ENCODE measurements around the gene SCNN1A. TPM values are rescaled to one million over a fixed set of nuclear protein-coding genes. Genes with fewer than 3 reads are reported as not detected.

The SCNN1A gene
- total and polyA plus RNA-seq, 4 donors = 86.6 to 312 (median 125) TPM

- ATAC-seq (ENCODE audit: insufficient read depth, low FRiP score) (no peak), DNase-seq (no peak)
- Histone ChIP-seq H3K27me3 (ENCODE audit: control insufficient read depth in 3 of 3, insufficient read depth in 3 of 3, low read length in 2 of 3) (no peaks in the 10 kb centered on the region), H3K4me1 (ENCODE audit: control insufficient read depth in 5 of 5, insufficient read depth in 5 of 5, low read length in 5 of 5) (peaks cover 0 to 39% (median 21%) of the 10 kb centered on the region in 5 donors), H3K9me3 (ENCODE audit: control insufficient read depth in 4 of 4, insufficient read depth in 3 of 4, low read length in 3 of 4) (no peaks in the 10 kb centered on the region), H3K4me3 (no peak overlapping the region), H3K27ac (ENCODE audit: low read depth in 1 of 2, low read length in 1 of 2) (peak overlapping the region; percentile 82 to 94), H3K9ac (ENCODE audit: insufficient read depth in 1 of 2, low read length in 2 of 2) (no peak overlapping the region), H3K36me3 (ENCODE audit: control insufficient read depth in 4 of 4, insufficient read depth in 4 of 4, low read length in 4 of 4) (peaks cover 0 to 14% (median 12%) of the 10 kb centered on the region in 4 donors)
- TF ChIP-seq, protein P1, sequence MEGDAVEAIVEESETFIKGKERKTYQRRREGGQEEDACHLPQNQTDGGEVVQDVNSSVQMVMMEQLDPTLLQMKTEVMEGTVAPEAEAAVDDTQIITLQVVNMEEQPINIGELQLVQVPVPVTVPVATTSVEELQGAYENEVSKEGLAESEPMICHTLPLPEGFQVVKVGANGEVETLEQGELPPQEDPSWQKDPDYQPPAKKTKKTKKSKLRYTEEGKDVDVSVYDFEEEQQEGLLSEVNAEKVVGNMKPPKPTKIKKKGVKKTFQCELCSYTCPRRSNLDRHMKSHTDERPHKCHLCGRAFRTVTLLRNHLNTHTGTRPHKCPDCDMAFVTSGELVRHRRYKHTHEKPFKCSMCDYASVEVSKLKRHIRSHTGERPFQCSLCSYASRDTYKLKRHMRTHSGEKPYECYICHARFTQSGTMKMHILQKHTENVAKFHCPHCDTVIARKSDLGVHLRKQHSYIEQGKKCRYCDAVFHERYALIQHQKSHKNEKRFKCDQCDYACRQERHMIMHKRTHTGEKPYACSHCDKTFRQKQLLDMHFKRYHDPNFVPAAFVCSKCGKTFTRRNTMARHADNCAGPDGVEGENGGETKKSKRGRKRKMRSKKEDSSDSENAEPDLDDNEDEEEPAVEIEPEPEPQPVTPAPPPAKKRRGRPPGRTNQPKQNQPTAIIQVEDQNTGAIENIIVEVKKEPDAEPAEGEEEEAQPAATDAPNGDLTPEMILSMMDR (IDR thresholded peaks at IDR 0.05; ENCODE audit: control extremely low read depth, extremely low read depth) = no peak
- 83 to 93% methylated on average over 6 of the region's 6 CpGs for WGBS, 2 donors
Observed at GRCh38 chr12:6382982-6383381, 7.6 kb upstream of the SCNN1A start.

DNA sequence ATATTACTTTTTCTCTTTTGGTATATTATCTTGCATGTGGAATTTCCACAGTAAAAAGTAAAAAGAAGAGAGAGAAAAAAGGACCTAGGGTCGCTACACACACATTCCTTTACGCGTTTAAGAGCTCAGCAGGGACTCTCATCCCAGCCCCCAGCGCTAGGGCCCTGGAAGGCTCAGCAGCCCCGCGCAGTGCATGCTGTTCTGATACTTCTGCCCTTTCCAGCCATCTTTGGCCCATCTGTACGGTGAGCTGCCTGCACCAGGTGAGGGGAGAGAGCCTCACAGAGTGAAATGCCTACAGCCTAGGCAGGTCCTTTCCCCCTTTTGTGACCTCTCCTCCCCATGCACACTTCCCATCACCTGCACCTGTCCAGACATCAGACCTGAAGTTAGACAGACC lies 7.0 kb upstream of the SCNN1A start:
- DNase-seq (no peak), ATAC-seq (ENCODE audit: insufficient read depth, low FRiP score) (no peak)
- H3K9ac ChIP-seq (ENCODE audit: insufficient read depth in 1 of 2, low read length in 2 of 2) = no peak overlapping the region
- peak overlapping the region in 1 of 2 donors; percentile 94 for H3K27ac ChIP-seq (ENCODE audit: low read depth in 1 of 2, low read length in 1 of 2)
- TF ChIP-seq, protein P1 (IDR thresholded peaks at IDR 0.05; ENCODE audit: control extremely low read depth, extremely low read depth) = no peak
- H3K9me3 ChIP-seq (ENCODE audit: control insufficient read depth in 4 of 4, insufficient read depth in 3 of 4, low read length in 3 of 4) = no peaks in the 10 kb centered on the region
- H3K36me3 ChIP-seq (ENCODE audit: control insufficient read depth in 4 of 4, insufficient read depth in 4 of 4, low read length in 4 of 4) = peaks cover 0 to 8% (median 6%) of the 10 kb centered on the region in 4 donors
- WGBS, 2 donors = 92 to 98% methylated on average over 7 of the region's 7 CpGs
- H3K27me3 ChIP-seq (ENCODE audit: control insufficient read depth in 3 of 3, insufficient read depth in 3 of 3, low read length in 2 of 3) = no peaks in the 10 kb centered on the region
- peaks cover 0 to 39% (median 21%) of the 10 kb centered on the region in 5 donors for H3K4me1 ChIP-seq (ENCODE audit: control insufficient read depth in 5 of 5, insufficient read depth in 5 of 5, low read length in 5 of 5)
- no peak overlapping the region for H3K4me3 ChIP-seq

DNA sequence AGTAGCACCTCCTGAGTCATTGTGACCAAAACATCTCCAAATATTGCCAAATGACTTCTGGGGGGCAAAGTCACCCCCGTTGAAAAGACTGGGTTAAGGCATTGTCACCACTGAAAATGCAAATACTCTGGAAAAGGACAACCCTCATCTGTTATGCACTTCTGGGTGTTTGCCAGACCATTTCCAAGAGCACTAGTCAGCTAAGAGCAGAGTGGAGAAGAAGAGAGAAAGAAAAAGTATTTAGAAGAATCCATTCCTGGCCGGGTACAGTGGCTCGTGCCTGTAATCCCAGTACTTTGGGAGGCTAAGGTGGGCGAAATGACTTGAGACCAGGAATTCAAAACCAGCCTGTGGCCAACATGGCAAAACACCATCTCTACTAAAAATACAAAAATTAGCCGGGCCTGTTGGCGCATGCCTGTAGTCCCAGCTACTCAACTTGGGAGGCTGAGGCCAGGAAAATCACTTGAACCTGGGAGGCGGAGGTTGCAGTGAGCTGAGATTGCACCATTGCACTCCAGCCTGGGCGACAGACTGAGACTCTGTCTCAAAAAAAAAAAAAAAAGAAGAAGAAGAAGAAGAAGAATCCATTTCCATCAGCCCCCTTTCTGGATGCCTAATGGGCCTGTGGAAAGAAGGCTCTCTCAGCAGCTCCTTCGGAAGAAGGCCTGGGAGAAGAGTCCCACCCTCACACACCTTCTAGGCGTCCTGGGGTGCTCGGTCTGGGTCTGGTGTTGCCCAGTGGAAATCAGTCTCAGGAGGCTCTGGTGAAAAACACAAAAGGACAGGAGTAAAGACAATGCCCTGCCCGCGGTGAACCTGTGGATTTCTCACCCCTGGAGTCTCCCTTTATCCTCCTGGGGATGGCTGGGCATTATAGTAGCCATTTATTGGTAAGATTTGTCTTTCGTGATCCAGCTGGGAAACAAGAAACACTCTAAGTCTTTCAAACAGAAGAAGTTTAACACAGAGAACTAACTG lies 5.1 kb upstream of the SCNN1A start:
- peaks cover 0 to 5% (median 0%) of the 10 kb centered on the region in 4 donors for H3K36me3 ChIP-seq (ENCODE audit: control insufficient read depth in 4 of 4, insufficient read depth in 4 of 4, low read length in 4 of 4)
- no peak overlapping the region for H3K9ac ChIP-seq (ENCODE audit: insufficient read depth in 1 of 2, low read length in 2 of 2)
- peak in 1 of 3 donors; percentile 68 for DNase-seq
- TF ChIP-seq, protein P1 (IDR thresholded peaks at IDR 0.05; ENCODE audit: control extremely low read depth, extremely low read depth) = no peak
- H3K27me3 ChIP-seq (ENCODE audit: control insufficient read depth in 3 of 3, insufficient read depth in 3 of 3, low read length in 2 of 3) = no peaks in the 10 kb centered on the region
- no peak for ATAC-seq (ENCODE audit: insufficient read depth, low FRiP score)
- H3K9me3 ChIP-seq (ENCODE audit: control insufficient read depth in 4 of 4, insufficient read depth in 3 of 4, low read length in 3 of 4) = no peaks in the 10 kb centered on the region
- peaks cover 0 to 50% (median 27%) of the 10 kb centered on the region in 5 donors for H3K4me1 ChIP-seq (ENCODE audit: control insufficient read depth in 5 of 5, insufficient read depth in 5 of 5, low read length in 5 of 5)
- 74 to 81% methylated on average over 14 of the region's 14 CpGs for WGBS, 2 donors
- peak overlapping the region in 1 of 2 donors; percentile 69 for H3K27ac ChIP-seq (ENCODE audit: low read depth in 1 of 2, low read length in 1 of 2)
- H3K4me3 ChIP-seq = no peak overlapping the region

All from lung (tissue), 12 donors.